ENCODE results near the gene KSR1. TPM values are rescaled to one million over a fixed set of nuclear protein-coding genes. Genes with fewer than 3 reads are reported as not detected.

KSR1 gene
- total and polyA plus RNA-seq, 2 of the 8 experiments (the other 6 are each of a cell fraction or from before 2014, with no cell fraction given), result 14.1 to 34.7 TPM

DNA sequence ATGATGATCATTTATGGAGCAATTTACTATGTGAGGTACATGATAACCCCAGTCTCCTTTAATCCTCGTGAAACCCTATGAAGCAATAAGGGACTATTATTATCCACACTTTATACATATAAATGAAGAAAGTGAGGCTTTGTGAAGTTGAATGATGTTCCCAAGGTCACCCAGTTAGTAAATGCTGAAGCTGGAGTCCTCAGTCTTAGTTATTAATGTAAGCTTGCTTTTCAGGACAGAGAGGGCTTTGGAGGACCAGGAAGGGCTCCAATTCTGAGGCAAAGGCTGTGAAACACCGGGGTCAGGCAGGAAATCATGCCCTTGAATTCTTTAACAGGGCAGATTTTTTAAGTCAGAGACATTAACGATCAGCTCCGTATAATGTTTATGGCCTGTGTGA, 36.8 kb downstream of the KSR1 start (continued):
- TF ChIP-seq FOSL1 (IDR thresholded peaks at IDR 0.05; ENCODE audit: insufficient read depth, low read depth, low read length), result no peak
- no peak for TF ChIP-seq JUND (IDR thresholded peaks at IDR 0.05; ENCODE audit: low read length)

All from H1 (cell line).